GM21381 (cell line): ENCODE measurements around the gene GXYLT1.
A peak's percentile ranks its signal among the peaks of the same experiment; 100 is the strongest.
"Not testable (repeated sequence)": the region's sequence is repeated elsewhere in the genome, so short reads cannot be mapped to it uniquely, and the experiment has no call there.

Experiments
- ATAC-seq: cut with Tn5 transposase; IDR thresholded peaks from one replicate; pipeline ENCODE4 v1.9.1; 2021; ENCODE audit warnings: mild to moderate bottlenecking, moderate library complexity; ENCODE audit not compliant: unreplicated experiment

The GXYLT1 gene

DNA sequence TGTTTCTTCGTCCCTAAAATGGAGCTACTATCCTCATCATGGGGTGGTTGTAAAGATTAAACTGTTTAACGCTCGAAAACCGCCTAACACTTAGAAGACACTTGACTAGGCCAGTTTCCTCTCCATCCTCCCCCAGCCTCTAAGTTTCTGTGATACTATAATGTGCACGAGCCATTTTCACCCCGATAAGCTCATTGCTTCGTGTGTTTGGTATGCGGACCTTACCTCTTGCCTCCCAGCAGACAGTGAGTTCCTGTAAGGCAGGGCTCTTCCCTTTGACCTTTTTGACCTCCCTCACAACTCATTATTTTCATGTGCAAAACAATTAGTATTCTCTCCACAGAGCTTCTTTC lies 499 bp upstream of the GXYLT1 start:
- peak; percentile 2 for ATAC-seq

DNA sequence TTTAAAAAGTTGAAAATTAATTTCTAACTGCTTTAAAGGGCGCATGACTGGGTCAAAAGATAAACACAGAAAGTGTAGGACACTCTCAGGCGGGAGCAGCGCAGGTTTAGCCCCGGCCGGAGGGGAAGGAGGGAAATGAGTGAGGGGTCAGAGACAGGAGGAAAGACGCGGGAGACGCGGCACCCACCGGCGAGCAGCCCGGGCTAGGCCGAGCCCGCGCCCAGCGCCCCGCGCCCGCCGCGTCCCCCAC lies 591 bp downstream of the GXYLT1 start:
- ATAC-seq, result no peak

GRCh38 chr12:42143452-42144157 lies 1.1 kb downstream of the GXYLT1 start:
- no peak for ATAC-seq

DNA sequence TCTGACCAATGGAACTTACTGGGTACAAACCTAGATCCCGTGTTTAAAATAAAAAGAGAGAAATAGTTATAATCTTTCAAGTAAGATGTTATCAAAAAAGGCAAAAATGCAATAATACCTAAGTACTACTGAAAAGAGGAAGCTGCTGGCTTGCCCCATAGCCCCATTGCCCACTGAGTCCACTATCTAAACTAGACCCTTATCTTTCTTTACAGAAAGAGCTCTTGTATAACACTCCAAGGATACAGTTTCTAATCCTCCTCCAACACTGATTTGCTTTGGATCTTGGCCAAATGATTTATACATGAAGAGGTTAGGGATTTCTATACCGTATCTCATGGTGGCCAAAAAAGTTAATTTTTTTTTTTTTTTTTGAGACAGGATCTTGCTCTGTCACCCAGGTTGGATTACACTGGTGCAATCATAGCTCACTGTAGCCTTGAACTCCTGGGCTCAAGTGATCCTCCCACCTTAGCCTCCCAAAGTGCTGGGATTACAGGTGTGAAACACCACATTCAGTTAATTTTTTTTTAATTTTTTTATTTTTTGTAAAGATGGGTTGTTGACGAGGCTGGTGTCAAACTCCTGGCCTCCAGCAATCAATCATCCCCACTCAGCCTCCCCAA lies 2.6 kb downstream of the GXYLT1 start:
- no peak for ATAC-seq

GRCh38 chr12:42140901-42141300 lies 3.8 kb downstream of the GXYLT1 start:
- no peak for ATAC-seq

DNA sequence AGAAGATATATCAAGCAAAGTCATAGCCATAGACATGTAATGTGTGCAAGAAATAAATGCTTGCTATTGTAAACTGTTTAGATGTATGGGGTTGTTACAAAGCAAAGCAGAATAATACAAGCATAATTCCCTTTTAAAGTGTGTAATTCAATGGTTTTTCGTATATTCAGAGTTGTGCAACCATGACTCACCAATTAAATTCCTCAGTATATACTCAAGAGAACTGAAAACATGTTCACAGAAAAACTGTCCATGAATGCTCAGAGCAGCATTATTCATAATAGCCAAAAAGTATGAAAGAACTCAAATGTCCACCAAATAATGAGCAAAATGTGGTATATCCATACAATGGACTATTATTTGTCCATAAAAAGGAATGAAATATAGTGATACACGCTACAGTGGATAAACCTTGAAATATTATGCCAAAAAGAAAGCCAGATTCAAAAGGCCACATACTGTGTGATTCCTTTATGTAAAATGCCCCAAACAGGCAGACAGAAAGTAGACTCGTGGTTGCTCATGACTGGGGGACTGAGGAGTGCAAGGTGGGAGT lies 9.3 kb downstream of the GXYLT1 start:
- no peak for ATAC-seq

DNA sequence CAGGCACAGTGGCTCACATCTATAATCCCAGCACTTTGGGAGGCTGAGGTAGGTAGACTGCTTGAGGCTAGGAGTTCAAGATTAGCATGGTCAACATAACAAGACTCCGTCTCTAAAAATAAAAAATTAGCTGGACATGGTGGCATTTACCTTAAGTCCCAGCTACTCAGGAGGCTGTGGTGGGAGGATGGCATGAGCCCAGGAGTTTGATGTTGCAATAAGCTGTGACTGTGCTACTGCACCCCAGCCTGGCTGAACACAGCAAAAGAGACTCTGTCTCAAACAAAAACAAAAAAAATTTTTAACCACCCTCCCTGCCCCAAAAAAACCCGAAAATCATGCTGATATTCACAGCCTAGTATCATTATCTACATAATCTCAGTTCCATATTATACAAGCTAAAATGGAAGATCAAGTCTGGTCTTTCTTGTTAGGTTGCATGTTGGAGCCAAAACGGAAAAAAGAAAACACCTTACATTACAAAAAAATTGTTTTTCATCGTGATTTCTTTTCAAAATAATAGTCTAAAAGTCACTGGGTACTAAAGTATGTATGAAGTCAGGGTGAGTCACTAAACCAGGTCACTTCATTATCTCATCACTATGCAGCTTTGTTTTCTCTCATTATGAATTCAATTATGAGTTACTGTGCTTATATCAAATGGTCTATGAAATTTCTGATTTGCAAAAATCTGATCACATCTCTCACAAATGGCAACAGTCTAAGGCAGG lies 13.8 kb downstream of the GXYLT1 start:
- ATAC-seq, result no peak

DNA sequence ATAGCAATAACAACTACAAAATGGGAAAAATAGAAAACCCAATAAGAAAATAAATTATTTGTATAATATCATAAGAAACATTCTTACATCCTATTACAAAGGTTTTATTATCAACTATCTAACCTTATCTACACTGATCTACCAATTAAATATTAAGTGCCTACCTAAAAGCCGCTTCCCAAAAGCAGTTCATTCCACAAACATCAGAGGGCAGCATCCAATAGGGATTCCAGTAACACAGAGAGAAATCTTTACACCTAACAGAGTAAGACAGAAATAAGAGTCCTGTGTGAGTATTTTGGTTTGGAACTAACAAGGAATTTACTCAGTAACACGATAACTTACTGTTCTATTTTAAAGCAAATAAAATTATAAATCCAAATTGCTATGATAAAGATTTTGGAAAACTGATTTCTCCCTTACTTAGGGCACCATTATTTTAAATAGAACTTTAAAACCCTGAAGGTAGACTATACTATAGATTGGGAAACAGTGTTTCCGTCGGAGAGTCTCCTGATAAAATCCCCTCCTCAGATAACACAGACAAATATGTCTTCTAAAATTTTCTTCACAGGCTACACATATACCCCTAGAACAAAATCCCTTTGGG lies 15.0 kb downstream of the GXYLT1 start:
- ATAC-seq, result no peak

DNA sequence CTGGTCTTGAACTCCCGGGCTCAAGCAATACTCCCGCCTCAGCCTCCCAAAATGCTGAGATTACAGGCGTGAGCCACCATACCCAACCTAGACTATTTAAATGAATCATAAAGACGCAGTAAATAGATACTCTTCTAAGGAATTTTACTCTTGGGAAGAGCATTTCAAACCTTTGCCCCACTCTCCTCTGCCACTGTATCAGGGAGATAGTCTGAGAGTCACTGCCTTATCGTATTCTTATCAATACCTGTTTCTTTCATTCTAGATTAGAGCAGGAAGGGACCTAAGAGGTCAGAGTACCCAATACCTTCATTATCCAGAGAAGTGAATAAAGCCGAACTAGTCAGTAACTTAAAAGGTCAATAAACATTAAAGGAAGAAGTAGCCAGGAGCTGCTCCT lies 15.8 kb downstream of the GXYLT1 start:
- ATAC-seq, result no peak

GRCh38 chr12:42128327-42128726 lies 16.3 kb downstream of the GXYLT1 start:
- no peak for ATAC-seq

DNA sequence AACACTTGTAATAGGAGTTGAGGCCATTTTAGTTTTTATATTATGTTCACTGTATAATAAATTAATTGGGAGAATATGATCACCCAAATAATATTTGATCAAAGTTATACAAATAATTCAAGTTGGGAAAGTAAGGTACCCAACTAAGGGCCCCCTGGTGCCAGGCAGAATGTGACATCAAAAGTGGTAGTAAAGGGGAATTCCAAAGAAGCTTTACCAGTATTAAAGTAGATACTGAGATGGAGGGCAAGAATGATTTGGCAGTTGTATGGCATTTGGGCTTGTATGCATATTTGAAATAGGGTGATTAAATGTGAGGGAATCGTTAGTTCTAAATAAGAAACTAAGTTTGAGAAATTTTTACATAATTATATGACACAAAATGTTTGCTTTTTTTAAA lies 17.7 kb downstream of the GXYLT1 start:
- ATAC-seq, result no peak

GRCh38 chr12:42125388-42125767 lies 19.3 kb downstream of the GXYLT1 start:
- no peak for ATAC-seq

- no peak for ATAC-seq
These were observed 19.8 kb downstream of the GXYLT1 start for GRCh38 chr12:42124764-42125387.

- ATAC-seq, result no peak
These were observed 25.5 kb downstream of the GXYLT1 start for GRCh38 chr12:42119085-42119633.

DNA sequence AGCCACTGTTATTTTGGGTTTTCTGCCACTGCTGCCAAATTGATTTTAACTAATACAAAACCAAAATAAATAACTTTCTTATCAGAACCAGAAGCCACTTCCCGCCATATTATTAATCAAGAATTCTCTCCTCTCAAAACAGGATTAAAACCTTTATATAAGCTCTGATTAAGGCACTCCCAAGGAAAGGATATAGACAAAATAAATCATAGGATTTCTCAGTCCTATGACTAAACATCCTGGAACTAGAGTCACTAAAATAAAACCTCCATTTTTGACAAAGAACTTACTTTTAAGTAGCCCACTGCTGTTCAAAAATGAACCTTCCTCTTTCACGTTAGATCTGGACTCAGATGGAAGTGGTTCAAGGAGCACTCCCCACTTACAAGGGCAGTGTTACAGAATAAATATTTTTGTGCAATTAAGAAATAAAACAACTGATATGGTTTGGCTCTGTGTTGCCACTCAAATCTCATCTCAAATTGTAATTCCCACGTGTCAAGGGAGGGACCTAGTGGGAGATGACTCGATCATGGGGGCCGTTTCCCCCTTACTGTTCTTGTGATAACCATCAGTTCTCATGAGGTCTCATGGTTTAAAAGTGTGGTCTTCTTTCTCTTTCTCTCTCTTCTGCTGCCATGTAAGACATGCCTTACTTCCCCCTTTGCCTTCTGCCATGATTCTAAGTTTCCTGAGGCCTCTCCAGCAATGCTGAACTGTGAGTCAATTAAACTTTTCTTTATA lies 26.4 kb downstream of the GXYLT1 start:
- ATAC-seq, result no peak

DNA sequence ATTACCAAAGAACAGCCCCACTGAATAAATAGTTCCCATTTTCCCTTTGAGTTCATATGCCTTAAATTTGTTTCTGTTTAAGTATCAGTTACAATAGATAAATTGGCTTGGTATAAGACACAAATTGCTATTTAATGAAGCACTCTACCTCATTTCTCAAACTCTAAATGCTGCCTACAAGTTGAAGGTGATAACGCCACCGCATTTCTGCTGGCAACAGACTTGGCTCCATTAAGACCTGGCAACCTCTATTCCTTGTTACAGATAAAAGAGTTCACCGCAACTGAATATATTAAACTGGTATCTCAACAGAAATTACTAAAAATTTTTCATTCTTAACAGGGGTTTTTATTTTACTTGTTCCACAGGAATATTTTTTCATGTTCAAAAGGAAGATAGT lies 35.6 kb downstream of the GXYLT1 start:
- no peak for ATAC-seq

- ATAC-seq, result not testable (repeated sequence)
These were observed 37.9 kb downstream of the GXYLT1 start for GRCh38 chr12:42106791-42107190.

DNA sequence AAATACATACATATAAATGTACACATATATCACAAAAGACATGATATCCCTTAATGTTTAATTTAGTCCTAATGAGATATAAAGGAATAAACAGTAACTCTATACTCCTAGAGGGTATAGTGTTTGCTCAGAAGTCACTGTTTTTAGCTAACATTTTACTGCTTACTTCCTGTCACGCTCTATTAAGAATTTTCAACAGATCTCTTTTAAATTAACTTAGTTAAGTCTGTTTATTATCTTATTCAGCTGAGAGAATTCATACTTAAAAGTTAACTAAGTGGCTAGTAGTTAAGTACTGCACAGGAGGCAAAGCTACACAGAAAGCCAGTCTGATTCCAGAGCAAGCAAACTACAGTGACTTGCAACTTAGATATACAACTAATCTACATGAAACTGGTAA lies 39.9 kb downstream of the GXYLT1 start:
- ATAC-seq, result no peak

DNA sequence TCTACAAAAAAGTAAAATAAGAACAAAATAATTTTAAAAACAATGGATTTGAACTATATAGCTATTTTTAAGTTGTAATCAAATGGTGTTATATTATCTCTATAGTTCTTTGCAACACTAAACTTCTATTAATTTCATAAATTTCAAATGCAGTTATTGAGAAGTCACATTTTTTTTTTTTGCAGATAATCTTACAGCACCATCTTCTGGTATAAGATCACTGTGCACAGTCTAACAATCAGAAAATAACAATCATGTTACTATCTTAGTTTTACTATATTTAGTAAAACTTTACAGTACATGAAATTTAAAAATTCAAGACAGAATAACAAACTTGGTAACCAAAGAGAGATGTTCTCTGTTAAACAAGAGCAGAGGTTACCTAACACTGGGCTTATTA lies 40.6 kb downstream of the GXYLT1 start:
- ATAC-seq, result no peak

DNA sequence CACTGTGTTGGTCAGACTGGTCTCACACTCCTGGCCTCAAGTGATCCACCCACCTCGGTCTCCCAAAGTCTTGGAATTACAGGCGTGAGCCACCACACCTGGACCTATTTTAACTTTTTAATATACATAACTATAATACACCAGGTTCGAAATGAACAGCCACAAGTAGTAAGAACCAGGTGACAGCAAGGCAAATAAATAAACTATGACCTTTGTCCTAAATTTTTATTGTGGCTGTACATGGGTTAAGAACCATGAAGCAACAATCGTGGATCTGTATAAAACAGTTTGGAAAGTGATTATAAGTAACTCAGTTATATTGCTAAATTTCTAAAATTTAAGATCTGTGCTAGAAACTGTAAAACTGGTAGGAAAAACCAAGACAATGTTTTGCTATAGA lies 41.5 kb downstream of the GXYLT1 start:
- ATAC-seq, result no peak
